Epithelial cell of prostate (primary cell): ENCODE data around the gene BMPR2.
"Not testable (repeated sequence)": the region's sequence is repeated elsewhere in the genome, so short reads cannot be mapped to it uniquely, and the experiment has no call there.

Source experiments
- DNase-seq: peaks from one replicate; pipeline ENCODE4 v3.0.0-alpha.2; 2011; ENCODE audit warnings: low read depth, low spot score
- H3K27ac ChIP-seq: fragments of 450-650 bp; 2 replicates; pipeline ENCODE4 v1.5.1; 2017; ENCODE audit warnings: mild to moderate bottlenecking

The BMPR2 gene

DNA sequence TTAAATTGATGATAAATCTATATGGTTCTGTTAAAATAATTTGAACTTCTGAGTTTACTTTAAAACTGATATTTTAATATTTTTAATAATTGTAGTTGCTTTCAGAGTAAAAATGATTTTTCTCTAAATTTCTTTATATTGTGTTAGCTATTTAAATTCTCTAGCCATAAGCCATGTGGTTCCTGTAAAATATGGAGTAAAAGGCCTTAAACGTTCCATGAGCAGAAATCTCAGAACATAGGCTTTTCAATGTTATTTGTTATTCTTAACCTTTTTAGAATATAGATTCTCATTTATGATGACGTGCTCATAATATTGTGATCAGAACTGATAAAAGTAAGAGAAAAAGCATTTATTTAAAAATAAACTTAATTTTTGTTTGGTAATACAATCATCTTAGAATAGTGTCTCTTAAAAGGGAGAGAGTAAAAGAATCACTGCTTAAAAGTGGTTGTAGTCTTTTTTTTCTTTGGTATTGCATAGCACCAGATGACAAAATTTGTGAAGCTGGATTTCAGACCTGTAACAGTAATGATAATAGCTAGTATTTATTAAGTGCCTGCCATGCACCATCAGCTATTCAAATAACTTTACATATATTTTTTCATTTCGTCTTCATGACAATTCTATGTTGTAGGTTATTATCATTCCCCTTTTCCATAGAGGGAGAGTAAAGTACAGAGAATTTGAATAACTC is 2.7 kb downstream of the BMPR2 start:
- peak overlapping the region; percentile 0 for H3K27ac ChIP-seq
- DNase-seq, result no peak

DNA sequence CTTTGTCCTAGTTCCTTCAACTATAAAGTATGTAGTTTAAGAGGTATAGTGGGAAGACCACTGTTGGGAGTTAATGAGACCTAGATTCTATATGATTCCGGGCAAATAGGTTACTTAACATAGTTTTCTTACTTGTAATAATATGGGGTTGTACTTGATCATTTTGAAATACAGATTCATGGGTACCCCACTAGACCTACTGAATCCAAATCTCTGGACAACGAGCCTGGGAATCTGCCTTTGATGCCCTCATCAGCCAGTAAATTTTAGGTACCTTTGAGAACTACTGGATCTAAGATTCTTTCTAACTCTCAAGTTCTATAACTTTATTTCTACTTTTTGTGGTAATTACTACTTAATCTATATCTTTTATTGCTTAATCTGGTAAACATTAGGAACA is 6.6 kb downstream of the BMPR2 start:
- no peak overlapping the region for H3K27ac ChIP-seq
- DNase-seq, result no peak

DNA sequence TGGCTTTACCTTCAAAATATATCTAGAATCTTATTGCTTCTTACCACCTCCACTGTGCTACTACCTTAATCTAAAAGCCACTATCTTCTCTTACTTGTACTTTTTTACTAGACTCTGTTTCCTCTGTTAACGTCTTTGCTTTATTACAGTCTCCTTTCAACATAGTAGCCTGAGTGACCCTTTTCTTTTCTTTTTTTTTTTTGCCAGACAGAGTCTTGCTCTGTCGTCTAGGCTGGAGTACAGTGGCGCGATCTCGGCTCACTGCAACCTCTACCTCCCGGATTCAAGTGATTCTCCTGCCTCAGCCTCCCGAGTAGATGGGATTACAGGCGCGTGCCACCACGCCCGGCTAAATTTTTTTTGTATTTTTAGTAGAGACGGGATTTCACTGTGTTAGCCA is 10.4 kb downstream of the BMPR2 start:
- not testable (repeated sequence) for DNase-seq, H3K27ac ChIP-seq

DNA sequence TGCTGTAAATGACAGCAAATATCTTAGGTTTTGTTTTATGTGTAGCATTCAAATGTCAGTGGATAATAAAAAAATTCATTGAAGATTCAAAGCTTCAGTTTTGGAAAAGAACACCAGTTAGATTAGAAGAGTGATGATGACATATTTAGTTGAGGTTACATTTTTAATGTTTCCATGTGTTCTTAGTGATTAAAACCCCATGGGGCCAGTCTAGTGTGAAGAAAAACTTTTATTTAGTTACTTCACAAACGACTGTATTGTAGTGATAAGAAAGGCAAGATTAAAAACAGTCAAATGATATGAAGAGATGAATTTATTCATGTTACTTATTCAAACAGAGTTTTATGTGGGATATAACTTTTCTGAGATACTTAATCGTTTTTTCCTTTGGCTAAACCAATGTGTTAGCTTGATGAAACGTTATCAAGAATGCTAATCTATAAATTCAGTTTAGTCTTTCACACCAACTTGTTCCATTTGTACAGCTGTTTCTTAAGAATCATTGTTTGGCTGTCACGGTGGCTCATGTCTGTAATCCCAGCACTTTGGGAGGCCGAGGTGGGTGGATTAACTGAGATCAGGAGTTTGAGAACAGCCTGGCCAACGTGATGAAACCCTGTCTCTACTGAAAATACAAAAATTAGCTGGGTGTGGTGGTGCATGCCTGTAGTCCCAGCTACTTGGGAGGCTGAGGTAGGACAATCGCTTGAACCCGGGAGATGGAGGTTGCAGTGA is 11.6 kb downstream of the BMPR2 start:
- H3K27ac ChIP-seq, result no peak overlapping the region
- no peak for DNase-seq

GRCh38 chr2:202400941-202401340 is 24.8 kb downstream of the BMPR2 start:
- DNase-seq, result no peak

DNA sequence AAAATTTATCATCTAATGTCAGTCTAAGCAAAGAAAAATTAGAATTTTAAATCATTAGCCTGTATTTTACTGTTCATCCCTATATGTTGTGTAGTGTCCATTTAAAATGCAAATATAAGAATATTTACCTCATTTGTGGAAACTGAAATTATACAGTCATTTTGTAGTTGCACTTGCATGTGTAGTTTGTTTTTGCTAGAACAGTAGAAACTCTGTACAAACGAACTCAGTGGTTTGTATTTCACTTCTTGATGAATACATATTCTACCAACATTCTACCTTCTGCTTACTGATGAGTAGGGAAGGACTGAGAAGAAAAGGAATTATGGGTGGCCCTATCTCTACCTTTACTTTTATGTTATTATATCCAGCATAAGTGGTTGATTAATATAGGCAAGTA is 29.7 kb downstream of the BMPR2 start:
- H3K27ac ChIP-seq, result no peak overlapping the region
- DNase-seq, result no peak

More at GRCh38 chr2:202400941-202401340, 24.8 kb downstream of the BMPR2 start:
- H3K27ac ChIP-seq, result no peak overlapping the region

GRCh38 chr2:202406445-202406978 is 30.4 kb downstream of the BMPR2 start:
- no peak overlapping the region for H3K27ac ChIP-seq
- DNase-seq, result no peak

- H3K27ac ChIP-seq, result peak overlapping the region; percentile 84
- DNase-seq, result no peak
Measured at GRCh38 chr2:202408546-202409140, 32.5 kb downstream of the BMPR2 start.

DNA sequence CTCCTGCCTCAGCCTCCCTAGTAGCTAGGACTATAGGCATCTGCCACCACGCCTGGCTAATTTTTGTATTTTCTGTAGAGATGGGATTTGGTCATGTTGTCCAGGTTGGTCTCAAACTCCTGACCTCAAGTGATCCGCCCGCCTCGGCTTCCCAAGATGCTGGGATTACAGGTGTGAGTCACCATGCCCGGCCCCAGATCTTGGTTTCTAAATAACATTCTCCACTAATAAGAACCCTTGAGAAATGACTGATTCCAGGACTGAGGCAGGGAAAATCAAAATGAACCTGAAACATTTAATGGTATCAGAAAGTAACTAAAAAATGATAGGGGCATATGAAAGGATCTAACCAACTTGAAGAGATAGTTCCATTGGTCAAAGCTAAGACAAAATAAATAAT is 34.0 kb downstream of the BMPR2 start:
- no peak for DNase-seq
- H3K27ac ChIP-seq, result no peak overlapping the region

DNA sequence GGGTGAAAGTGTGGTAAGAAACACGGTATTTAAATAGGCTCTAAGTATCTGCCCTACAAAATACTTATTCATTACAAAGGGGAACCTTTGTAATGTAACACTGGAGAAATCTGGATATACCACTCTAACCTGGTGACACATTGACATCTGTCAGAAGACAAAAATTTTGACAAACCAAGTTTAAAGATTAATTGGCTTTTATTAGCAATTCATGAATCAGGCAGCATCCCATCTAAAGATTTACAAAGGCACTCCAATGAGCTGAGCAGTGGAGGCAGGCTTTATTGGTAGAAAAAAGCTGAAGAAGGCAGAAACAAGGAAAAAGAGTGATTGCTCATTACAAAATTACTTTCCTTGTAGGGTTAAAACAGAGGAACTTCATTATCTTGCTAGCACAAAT is 35.0 kb downstream of the BMPR2 start:
- H3K27ac ChIP-seq, result no peak overlapping the region
- no peak for DNase-seq

- H3K27ac ChIP-seq, result no peak overlapping the region
- DNase-seq, result no peak
Measured at GRCh38 chr2:202418027-202418426, 41.9 kb downstream of the BMPR2 start.

DNA sequence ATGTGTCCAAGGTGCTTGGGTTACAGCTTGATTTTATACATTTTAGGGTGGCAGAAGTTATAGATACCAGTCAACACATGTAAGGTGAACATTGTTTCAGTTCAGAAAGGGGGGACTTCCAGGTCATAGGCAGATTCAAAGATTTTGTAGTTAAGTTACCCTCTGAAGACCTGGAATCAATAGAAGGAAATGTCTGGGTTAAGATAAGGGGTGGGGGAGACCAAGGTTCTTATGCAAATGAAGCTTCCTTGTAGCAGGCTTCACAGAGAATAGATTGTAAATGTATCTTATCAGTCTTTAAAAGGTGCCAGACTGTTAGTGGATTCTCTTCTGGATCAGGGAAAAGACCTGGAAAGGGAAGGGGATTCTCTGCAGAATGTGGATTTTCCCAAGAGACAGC is 42.4 kb downstream of the BMPR2 start:
- no peak for DNase-seq
- no peak overlapping the region for H3K27ac ChIP-seq

GRCh38 chr2:202423139-202423538 is 47.0 kb downstream of the BMPR2 start:
- no peak overlapping the region for H3K27ac ChIP-seq
- no peak for DNase-seq

DNA sequence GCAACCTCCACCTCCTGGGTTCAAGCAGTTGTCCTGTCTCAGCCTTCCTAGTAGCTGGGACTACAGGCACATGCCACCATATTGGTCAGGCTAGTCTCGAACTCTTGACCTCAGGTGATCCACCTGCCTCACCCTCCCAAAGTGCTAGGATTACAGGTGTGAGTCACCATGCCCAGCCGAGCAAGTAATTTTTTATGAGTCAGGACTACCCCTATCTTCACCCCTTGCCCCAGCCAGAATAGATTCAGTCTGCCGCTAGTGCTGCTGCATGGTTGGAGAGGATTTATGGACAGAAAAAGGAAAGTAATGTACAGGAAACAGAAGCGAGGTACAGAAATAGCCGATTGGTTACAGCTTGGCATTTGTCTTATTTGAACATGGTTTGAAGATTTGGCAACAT is 48.9 kb downstream of the BMPR2 start:
- H3K27ac ChIP-seq, result no peak overlapping the region
- DNase-seq, result no peak

DNA sequence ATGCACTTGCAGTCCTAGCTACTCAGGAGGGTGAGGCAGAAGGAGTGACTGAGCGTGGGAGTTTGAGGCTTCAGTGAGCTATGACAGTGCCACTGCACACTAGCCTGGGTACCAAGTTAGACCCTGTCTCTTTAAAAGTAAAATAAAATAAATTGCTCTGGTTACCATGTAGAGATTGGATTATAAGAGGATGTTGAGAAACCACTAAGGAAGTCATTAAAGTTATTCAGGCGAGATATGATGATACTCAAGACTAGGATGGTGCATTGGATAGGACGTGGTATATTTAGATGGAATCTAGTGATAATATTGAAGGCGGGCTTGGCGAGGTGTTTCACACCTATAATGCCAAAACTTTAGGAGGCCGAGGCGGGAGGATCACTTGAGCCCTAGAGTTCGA is 50.6 kb downstream of the BMPR2 start:
- no peak for DNase-seq
- H3K27ac ChIP-seq, result no peak overlapping the region

DNA sequence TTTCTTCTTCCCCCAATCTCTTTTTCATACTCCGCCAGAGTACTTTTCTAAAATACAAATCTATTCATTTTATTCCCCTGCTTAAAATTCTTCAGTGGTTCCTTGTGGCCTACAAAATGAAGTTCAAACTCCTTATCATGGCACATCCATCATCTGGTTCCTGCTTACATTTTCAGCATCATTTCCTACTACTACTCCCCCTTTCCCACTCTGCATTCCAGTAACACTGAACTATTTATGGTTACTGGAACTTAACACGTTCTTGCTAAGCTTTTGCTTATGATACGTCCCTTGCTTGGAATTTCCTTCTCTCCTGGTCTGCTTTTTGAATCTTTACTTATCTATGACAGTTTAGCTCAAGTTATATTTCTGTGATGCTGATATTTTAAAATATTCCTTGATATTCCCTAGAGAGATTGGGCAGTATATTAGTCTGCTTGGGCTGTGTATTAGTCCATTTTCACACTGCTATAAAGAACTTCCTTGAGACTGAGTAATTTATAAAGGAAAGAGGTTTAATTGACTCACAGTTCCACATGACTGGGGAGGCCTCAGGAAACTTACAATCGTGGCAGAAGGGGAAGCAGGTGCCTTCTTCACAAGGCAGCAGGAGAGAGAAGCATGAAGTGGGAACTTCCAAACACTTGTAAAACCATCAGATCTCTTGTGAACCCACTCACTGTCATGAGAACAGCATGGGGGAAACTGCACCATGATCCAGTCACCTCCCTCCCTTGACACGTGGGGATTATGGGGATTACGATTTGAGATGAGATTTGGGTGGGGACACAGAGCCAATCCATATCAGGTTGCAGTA is 53.2 kb downstream of the BMPR2 start:
- no peak for DNase-seq
- H3K27ac ChIP-seq, result no peak overlapping the region

DNA sequence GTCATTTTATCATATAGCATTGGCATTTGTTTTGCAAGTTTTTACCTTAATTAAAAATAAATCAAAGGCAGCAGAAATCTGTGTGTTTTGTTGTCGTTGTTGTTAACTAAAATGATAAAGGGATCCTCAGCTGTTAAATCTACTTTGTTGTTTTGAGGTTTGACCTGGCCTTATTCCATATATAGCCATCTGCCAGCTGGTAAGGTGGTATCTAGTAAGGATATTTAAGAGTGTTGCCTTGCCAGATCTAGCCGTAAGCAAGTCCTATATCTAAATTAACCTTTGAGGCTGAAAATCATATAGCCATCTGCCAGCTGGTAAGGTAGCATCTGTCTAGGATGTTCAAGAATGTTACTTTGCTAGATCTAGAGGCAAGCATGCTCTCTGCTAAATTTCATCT is 56.6 kb downstream of the BMPR2 start:
- no peak for DNase-seq
- H3K27ac ChIP-seq, result no peak overlapping the region

GRCh38 chr2:202434472-202434871 is 58.3 kb downstream of the BMPR2 start:
- no peak for DNase-seq
- H3K27ac ChIP-seq, result no peak overlapping the region

DNA sequence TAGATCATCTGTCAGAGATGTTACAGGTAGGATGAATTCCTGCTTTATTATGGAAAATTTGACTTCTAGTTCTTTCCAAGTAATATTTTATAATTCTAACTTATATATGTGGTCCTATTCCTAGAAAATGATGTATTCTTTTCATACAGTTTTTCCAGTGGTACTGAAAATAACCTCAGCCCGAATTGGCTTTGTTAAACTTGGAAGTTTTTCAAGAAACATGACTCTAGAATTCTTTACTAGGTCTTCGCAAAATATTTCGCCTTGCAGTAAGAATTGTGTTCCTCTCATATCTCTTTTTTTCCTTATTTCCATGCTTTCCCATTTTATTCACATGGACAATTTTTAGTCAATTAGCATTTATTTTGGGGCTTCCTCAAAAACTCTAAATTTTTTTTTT is 60.5 kb downstream of the BMPR2 start:
- DNase-seq, result no peak
- no peak overlapping the region for H3K27ac ChIP-seq

DNA sequence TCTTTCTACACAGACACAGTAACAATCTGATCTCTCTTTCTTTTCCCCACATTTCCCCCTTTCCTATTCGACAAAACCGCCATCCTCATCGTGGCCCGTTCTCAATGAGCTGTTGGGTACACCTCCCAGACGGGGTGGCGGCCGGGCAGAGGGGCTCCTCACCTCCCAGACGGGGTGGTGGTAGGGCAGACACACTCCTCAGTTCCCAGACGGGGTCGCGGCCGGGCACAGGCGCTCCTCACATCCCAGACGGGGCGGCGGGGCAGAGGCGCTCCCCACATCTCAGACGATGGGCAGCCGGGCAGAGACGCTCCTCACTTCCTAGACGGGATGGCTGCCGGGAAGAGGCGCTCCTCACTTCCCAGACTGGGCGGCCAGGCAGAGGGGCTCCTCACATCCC is 64.0 kb downstream of the BMPR2 start:
- not testable (repeated sequence) for DNase-seq

More for the DNA sequence above, 64.0 kb downstream of the BMPR2 start:
- not testable (repeated sequence) for H3K27ac ChIP-seq
